DMS153 treated with DMSO at 0.1 percent for 48 hours (cell line): ENCODE results near the gene ARFIP1.

Experiments
- DNase-seq: peaks from one replicate; lab custom pipeline; 2025; ENCODE audit not compliant: unreplicated experiment; lab: John Stamatoyannopoulos, UW

The ARFIP1 gene

GRCh38 chr4:152784490-152785350 is 5.0 kb downstream of the ARFIP1 start:
- peak; percentile 14 for DNase-seq

GRCh38 chr4:152785639-152786615 is 6.2 kb downstream of the ARFIP1 start:
- DNase-seq, result no peak

- no peak for DNase-seq
Measured at GRCh38 chr4:152786627-152787026, 6.9 kb downstream of the ARFIP1 start.

GRCh38 chr4:152795891-152796290 is 16.1 kb downstream of the ARFIP1 start:
- no peak for DNase-seq

- DNase-seq, result no peak
Measured at GRCh38 chr4:152803541-152803940, 23.8 kb downstream of the ARFIP1 start.

- no peak for DNase-seq
Measured at GRCh38 chr4:152805071-152805650, 25.4 kb downstream of the ARFIP1 start.

GRCh38 chr4:152805818-152806217 is 26.1 kb downstream of the ARFIP1 start:
- DNase-seq, result no peak

GRCh38 chr4:152806501-152807125 is 26.9 kb downstream of the ARFIP1 start:
- no peak for DNase-seq

GRCh38 chr4:152807294-152807829 is 27.6 kb downstream of the ARFIP1 start:
- DNase-seq, result no peak

- DNase-seq, result no peak
Measured at GRCh38 chr4:152808670-152809069, 28.9 kb downstream of the ARFIP1 start.

- no peak for DNase-seq
Measured at GRCh38 chr4:152810715-152811287, 31.0 kb downstream of the ARFIP1 start.

GRCh38 chr4:152815078-152815477 is 35.3 kb downstream of the ARFIP1 start:
- no peak for DNase-seq

GRCh38 chr4:152817331-152817730 is 37.6 kb downstream of the ARFIP1 start:
- DNase-seq, result no peak

GRCh38 chr4:152819026-152819645 is 39.4 kb downstream of the ARFIP1 start:
- DNase-seq, result no peak

- no peak for DNase-seq
Measured at GRCh38 chr4:152820073-152820472, 40.3 kb downstream of the ARFIP1 start.

GRCh38 chr4:152822323-152822722 is 42.6 kb downstream of the ARFIP1 start:
- no peak for DNase-seq

GRCh38 chr4:152824561-152824960 is 44.8 kb downstream of the ARFIP1 start:
- DNase-seq, result no peak

GRCh38 chr4:152825336-152825735 is 45.6 kb downstream of the ARFIP1 start:
- DNase-seq, result no peak

GRCh38 chr4:152828122-152828521 is 48.4 kb downstream of the ARFIP1 start:
- no peak for DNase-seq

- DNase-seq, result no peak
Measured at GRCh38 chr4:152831416-152831815, 51.7 kb downstream of the ARFIP1 start.
